Erythroblast (primary cell): ENCODE data around the gene CCDC91.
"Not testable (repeated sequence)": the region's sequence is repeated elsewhere in the genome, so short reads cannot be mapped to it uniquely, and the experiment has no call there.

Experiments
- DNase-seq, 2 experiments: peaks; one replicate each; lab custom pipeline; 2025; lab: John Stamatoyannopoulos, UW
- GATA1 ChIP-seq: IDR thresholded peaks from 2 replicates; pipeline ENCODE4 v1.6.1; 2011; ENCODE audit warnings: low read depth, mild to moderate bottlenecking, control low read depth, low read length, moderate library complexity
- POLR2A ChIP-seq: IDR thresholded peaks from 2 replicates; pipeline ENCODE4 v1.6.1; 2011; ENCODE audit warnings: mild to moderate bottlenecking, low read length

CCDC91 gene

DNA sequence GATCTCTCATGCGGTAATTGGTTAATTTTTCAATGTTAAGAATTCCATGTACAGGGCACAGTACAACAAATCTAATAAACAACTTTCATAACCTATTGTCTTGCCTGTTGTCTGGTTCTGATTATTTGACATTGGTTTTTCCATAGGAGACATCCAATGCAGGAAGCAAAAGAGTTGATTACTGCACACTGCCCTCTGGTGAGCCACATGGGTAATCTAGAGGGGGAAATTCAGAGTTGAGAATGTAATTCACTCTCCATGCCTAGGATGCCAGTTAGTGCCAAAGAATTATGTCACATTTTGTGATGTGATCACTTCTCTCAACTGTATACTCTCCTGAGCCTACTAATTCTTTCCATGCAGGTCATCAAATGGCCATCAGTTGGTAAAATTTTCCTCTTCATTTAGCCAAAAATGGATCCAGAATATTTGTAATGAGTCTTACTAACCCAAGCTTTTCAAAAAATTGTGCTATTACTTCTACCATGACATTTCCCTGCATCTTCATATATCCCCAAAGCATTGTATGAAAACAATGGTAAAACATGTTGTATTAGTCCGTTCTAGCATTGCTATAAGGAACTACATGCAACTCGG, 17.7 kb upstream of the CCDC91 start:
- TF ChIP-seq POLR2A (no peak), GATA1 (no peak)
- peak; percentile 56 to 61 for DNase-seq

DNA sequence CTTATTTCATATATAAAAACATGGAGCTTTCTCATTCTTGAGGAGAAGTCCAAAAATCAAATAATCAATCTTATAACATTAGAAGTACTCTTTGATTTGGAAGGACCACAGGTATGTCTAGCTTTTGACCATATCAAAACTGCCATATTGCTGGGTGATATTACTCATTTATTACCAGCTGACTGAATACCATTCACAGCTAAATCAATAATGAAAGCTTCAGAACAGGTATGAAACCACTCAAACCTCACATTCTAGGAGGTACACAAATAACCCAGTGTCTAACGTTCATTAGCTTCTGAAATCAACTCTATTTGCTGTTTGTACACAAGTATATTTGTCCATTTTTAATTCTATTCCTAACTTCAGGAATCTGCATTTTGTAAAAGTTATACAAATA, 16.8 kb upstream of the CCDC91 start:
- DNase-seq = no peak
- TF ChIP-seq POLR2A (no peak), GATA1 (no peak)

DNA sequence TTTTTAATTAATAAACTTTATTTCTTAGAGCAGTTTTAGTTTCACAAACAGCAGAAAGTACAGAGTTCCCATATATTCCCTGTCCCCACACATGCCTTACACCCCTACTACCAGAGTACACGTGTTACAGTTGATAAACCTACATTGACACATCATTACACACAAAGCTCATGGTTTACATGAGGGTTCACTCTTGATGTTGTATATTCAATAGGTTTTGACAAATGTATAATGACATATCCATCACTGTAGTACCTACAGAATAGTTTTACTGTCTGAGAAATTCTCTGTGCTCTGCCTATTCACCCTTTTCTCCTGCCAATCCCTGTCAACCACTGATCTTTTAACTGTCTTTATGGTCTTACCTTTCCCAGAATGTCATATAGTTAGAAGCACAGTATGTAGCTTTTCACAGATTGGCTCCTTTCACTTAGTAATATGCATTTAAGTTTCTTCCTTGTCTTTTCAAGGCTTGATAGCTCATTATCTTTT, 15.1 kb upstream of the CCDC91 start:
- DNase-seq = no peak
- TF ChIP-seq GATA1 (no peak), POLR2A (no peak)

DNA sequence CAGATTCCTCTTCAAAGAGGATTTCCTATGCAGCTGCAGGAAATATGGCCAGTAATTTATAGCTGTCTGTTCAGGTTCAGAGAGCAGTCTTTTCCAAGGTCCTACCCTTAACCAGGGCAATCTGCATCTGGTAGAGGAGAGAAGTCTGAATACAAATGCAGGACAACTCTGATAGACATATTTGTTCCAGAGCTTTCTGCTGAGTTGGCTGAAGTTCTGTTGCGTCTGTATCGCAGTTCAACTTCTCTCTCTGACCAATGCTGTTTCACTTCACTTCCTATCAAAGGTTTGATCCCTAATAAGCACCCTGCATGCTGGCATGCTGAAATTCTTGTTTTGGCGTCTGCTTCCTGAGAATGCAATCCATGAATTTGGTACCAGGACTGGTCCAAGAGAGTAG, 14.0 kb upstream of the CCDC91 start:
- DNase-seq = no peak
- TF ChIP-seq GATA1 (no peak), POLR2A (no peak)

DNA sequence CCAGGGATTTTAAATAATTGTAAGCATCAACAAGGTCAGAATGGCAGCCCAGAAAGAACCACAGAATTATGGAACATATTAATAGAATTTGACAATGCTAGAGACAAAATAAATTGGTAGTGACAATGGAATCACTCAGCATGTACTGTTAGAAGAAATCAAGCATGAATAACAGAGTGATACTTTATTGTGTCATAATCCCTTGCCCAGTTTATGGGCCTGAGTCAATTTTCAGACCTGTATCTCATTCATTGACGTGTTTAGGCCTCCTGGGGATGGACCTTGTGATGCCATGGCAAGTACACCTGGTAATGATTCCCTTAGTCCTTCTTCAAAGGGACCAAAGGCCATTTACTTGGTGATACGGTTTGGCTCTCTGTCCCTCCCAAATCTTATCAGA, 12.8 kb upstream of the CCDC91 start:
- TF ChIP-seq GATA1 = no peak
- no peak for TF ChIP-seq POLR2A
- DNase-seq = no peak

DNA sequence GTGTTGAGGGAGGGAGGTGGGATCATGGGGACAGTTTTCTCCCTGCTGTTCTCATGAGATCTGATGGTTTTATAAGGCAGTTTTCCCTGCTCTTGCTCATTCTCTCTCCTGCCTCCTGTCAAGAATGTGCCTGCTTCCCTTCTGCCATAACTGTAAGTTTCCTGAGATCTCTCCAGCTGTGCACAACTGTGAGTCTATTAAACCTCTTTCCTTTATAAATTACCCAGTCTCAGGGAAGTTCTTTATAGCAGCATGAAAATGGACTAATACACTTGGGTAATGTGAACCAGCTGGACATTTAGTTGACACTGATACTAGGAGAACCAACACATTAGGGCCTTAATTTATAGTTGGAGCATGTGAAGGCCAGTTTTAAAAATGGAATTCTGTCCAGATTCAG, 12.4 kb upstream of the CCDC91 start:
- TF ChIP-seq GATA1 = no peak
- no peak for TF ChIP-seq POLR2A

DNA sequence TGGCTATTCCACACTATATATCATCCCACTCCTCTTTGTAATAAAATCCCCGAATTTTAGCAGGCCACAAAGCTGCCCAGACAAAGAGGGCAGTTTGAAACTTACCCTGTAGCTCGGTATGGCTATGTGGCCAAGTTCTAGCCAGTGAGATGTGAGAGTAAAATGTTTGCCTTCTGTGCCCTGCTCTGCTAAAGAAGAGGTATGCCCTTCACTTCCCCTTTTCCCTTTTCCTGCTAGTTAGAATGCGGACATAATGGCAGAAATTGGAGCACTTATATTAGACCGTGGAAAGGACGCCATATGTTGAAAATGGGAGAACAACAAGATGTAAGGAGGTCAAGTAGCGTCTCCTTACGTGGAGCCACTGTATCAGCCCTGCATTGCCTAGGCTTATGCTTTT, 11.5 kb upstream of the CCDC91 start:
- TF ChIP-seq POLR2A (no peak), GATA1 (no peak)
- no peak for DNase-seq

More for the DNA sequence above, 12.4 kb upstream of the CCDC91 start:
- no peak for DNase-seq

DNA sequence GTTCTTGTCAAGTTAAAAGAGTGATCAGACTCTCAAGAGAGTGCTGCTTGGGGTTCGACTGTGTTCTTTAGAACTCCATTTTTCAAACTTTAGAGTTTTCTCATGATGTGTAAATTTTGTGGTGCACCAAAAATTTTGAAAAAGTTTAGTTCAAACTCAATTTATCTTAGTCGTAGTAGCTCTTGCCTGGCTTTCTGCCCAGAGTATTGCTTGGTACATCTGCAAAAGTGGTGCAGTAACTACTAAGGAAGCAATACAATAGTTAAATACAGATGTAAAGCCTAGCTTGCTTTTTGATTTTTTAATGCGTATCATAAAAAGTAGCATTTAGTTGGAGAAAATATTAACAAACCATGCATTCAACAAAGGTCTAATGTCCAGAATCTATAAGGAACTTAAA, 9.5 kb upstream of the CCDC91 start:
- no peak for TF ChIP-seq GATA1
- no peak for TF ChIP-seq POLR2A
- DNase-seq = no peak

DNA sequence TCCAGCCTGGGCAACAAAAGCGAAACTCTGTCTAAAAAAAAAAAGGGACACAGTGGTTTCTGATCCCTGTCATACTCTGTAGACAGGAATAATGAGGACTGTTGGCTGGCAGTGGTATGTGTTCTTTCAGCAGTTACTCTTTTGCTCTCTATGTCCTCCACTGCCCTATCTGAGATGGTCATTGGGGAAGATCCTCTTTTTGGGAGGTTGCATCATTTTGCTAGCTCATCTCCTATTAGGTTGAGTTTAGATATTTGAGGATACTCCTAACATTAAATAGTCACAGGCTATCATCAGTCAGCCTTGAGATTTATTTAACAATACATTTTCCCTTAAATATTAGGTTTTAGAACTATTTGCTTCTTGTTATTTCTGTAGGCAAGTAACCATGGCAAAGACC, 5.9 kb upstream of the CCDC91 start:
- TF ChIP-seq GATA1 = no peak
- no peak for TF ChIP-seq POLR2A
- peak in 1 of 2 experiments; percentile 8 for DNase-seq

DNA sequence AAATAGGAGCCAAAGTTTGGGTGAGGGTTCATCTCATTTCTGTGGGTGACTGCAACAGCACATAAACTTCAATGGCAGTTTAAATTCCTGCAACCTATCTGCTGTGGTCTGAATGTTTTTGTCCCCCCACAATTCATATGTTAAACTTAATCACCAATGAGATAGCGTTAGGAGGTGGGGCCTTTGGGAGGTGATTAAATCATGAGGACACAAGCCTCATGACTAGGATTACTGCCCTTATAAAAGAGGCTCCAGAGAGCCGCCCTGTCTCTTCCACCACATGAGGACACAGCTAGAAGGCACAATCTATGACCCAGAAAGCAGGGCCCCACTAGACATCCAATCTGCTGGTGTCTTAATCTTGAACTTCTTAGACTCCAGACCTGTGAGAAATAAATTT, 3.8 kb upstream of the CCDC91 start:
- peak in 1 of 2 experiments; percentile 6 for DNase-seq
- no peak for TF ChIP-seq POLR2A
- no peak for TF ChIP-seq GATA1

DNA sequence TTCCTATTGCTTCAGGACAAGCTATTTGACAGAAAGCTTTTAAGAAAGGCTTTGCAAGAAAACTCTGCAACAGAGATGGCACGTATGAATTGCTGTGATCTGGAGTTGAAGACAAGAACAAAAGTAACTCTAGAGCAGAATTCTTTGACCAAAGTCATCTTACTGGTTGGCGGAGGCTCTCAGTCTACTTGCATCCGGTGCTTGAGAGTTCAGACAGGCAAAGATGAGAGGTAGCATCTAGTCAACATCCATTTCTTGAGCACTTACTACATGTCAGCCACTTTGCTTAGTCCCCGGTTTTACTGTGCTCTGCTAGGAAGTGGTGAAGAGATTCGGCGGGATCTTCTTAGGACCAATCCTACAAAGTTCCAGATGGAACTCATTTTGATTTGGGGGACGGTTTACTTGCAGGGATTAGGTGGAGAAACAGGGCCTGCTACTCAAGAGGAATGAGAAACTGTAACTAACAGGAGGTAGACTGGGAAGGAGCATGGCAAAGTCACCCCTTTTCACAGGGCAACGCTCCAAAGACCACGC, 404 bp upstream of the CCDC91 start:
- TF ChIP-seq POLR2A (no peak), GATA1 (no peak)
- DNase-seq = peak in 1 of 2 experiments; percentile 71

DNA sequence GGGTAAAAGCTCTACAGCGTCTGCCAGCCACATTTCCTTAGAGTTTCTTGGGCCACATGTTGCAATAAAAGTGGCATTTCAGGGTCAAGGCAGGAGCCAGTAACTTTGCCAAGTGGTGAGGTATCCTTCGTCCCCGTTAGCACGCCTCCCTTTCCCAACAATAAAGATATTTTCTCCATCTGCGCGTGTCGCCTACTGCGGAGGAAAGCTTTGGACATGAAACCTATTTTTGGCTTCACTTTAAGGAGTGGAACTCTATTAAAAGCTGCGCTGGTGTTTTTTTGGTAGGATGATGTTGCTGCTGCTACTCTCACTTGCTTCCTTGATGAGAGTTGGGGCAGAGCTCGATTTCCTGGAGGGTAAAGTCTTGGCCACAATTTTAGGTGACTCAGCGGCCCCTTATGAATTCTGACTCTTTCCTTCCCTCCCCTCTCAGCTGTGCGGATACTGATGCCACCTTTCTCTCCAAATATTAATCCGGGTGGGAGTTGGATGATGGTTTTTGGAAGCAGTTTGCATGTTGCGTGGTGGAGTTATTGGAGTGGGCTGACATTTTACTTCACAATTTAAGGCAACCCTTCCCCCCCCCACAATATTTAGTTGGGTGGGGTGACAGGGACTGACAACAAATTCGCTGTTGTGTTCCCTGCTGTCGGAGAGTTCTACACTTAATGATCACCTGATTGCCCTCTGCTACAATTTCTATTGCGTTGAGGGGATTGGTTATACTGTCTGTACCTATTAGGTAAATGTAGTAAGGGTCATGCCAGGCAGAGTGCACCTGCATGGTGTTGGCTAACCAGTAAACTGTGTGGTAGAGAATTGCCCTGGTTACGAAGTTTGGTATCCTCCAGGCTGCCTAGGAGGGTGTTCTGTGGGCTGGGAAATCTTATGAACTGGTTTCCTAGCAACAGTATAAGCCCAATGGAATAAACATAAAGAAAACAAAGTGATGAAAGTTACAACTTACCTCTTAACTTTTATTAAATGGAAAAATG, 1.1 kb downstream of the CCDC91 start:
- peak; percentile 77 to 86 for DNase-seq
- TF ChIP-seq POLR2A (peak; percentile 91), GATA1 (no peak)

DNA sequence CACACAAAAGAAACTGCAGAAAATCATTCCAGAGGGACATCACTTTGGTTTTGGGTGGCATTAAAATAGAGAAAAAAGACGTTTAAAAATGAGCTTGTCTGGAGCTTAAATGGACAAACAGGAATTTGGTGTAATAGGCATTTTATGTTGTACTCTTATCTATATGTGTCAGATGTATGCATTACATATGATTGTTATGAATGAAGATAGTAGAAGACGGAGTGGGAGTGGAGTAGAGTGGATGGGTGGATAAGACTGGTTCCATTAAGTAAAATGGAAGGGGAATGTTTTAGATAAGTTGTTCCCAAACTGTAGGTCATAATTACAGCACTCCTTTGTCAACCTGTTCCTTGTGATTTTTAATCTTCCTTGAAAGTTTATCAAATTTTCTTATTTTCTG, 1.9 kb downstream of the CCDC91 start:
- TF ChIP-seq GATA1 (peak; percentile 75), POLR2A (no peak)
- DNase-seq = peak; percentile 76 to 91

DNA sequence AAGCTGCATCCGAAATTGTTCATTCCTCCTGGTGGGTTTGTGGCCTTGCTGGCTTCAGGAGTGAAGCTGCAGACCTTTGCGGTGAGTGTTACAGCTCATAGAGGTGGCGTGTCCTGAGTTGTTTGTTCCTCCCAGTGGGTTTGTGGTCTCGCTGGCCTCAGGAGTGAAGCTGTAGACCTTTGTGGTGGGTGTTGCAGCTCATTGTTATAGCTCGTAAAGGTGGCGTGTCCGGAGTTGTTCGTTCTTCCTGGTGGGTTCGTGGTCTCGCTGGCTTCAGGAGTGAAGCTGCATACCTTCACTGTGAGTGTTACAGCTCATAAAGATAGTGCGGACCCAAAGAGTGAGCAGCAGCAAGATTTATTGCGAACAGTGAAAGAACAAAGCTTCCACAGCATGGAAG, 4.4 kb downstream of the CCDC91 start:
- DNase-seq = not testable (repeated sequence)

DNA sequence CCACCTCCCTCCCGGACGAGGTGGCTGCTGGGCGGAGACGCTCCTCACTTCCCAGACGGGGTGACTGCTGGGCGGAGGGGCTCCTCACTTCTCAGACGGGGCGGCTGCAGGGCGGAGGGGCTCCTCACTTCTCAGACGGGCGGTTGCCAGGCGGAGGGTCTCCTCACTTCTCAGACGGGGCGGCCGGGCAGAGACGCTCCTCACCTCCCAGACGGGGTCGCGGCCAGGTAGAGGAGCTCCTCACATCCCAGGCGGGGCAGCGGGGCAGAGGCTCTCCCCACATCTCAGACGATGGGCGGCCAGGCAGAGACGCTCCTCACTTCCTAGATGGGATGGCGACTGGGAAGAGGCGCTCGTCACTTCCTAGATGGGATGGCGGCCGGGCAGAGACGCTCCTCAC, 10.9 kb downstream of the CCDC91 start:
- DNase-seq = not testable (repeated sequence)
